Testis (tissue), 2 donors: ENCODE data around the gene HMCN2.

Experiments used
- POLR2A ChIP-seq: fragments of 450-650 bp; IDR thresholded peaks from one replicate; pipeline ENCODE4 v1.6.1; 2017; ENCODE audit warnings: antibody characterized with exemption, mild to moderate bottlenecking, moderate library complexity
- TF ChIP-seq, protein P1 (sequence below), 3 experiments: fragments of 450-650 bp in 2 of 3; fragments of 200-600 bp in 1 of 3; sonication (generic) in 1 of 3; IDR thresholded peaks; one replicate each; pipeline ENCODE4 v1.5.1; 2016 to 2019; ENCODE audit warnings: antibody characterized with exemption in 3 of 3, mild to moderate bottlenecking in 2 of 3, moderate library complexity in 1 of 3

DNA sequence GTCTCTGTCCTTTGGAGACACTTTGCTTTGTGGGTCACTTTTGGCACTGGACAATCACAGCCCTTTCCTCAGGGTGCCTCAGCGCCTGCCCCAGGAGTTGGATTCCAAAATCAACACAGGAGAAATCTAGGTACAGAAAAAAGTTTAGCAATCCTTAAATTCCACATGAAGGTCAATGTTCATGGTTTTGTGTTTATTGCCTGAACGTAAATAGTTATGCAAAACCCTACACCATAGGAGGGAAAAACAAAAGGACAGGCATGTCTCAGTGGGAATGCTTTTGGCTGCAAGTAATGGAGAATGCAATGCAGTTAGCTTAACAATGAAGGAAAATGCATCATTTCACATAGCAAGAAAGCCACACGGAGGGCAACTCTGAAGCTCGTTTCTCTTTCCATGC is 6.5 kb upstream of the HMCN2 start:
- TF ChIP-seq, protein P1, sequence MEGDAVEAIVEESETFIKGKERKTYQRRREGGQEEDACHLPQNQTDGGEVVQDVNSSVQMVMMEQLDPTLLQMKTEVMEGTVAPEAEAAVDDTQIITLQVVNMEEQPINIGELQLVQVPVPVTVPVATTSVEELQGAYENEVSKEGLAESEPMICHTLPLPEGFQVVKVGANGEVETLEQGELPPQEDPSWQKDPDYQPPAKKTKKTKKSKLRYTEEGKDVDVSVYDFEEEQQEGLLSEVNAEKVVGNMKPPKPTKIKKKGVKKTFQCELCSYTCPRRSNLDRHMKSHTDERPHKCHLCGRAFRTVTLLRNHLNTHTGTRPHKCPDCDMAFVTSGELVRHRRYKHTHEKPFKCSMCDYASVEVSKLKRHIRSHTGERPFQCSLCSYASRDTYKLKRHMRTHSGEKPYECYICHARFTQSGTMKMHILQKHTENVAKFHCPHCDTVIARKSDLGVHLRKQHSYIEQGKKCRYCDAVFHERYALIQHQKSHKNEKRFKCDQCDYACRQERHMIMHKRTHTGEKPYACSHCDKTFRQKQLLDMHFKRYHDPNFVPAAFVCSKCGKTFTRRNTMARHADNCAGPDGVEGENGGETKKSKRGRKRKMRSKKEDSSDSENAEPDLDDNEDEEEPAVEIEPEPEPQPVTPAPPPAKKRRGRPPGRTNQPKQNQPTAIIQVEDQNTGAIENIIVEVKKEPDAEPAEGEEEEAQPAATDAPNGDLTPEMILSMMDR (IDR thresholded peaks at IDR 0.05), result no peak
- TF ChIP-seq POLR2A, result no peak
